ENCODE measurements around the gene TMEM45B.
"Not testable (repeated sequence)": the region's sequence is repeated elsewhere in the genome, so short reads cannot be mapped to it uniquely, and the experiment has no call there.

TMEM45B gene

GRCh38 chr11:129815596-129816461 lies at the start of gene TMEM45B:
Gene TMEM45B (plus strand): TSS chr11:129815848. CDS start chr11:129852483, 36,635 bp downstream.
- in situ Hi-C loops (cut with HindIII; ENCODE audit: low sequenced_read_pairs), result no loop called here

- in situ Hi-C loops (cut with HindIII; ENCODE audit: low sequenced_read_pairs), result no loop called here
Observed at GRCh38 chr11:129766898-129767604, 48.6 kb upstream of the TMEM45B start.

- in situ Hi-C loops (cut with HindIII; ENCODE audit: low sequenced_read_pairs), result no loop called here
Observed at GRCh38 chr11:129767827-129768226, 47.8 kb upstream of the TMEM45B start.

GRCh38 chr11:129768356-129768755 lies 47.3 kb upstream of the TMEM45B start:
- in situ Hi-C loops (cut with HindIII; ENCODE audit: low sequenced_read_pairs), result no loop called here

GRCh38 chr11:129769059-129769458 lies 46.6 kb upstream of the TMEM45B start:
- in situ Hi-C loops (cut with HindIII; ENCODE audit: low sequenced_read_pairs), result no loop called here

GRCh38 chr11:129770993-129771392 lies 44.7 kb upstream of the TMEM45B start:
- in situ Hi-C loops (cut with HindIII; ENCODE audit: low sequenced_read_pairs), result no loop called here

- in situ Hi-C loops (cut with HindIII; ENCODE audit: low sequenced_read_pairs), result not testable (repeated sequence)
Observed at GRCh38 chr11:129771456-129771855, 44.2 kb upstream of the TMEM45B start.

- in situ Hi-C loops (cut with HindIII; ENCODE audit: low sequenced_read_pairs), result no loop called here
Observed at GRCh38 chr11:129778877-129779276, 36.8 kb upstream of the TMEM45B start.

- in situ Hi-C loops (cut with HindIII; ENCODE audit: low sequenced_read_pairs), result no loop called here
Observed at GRCh38 chr11:129779342-129779741, 36.3 kb upstream of the TMEM45B start.

- in situ Hi-C loops (cut with HindIII; ENCODE audit: low sequenced_read_pairs), result no loop called here
Observed at GRCh38 chr11:129785383-129786111, 30.1 kb upstream of the TMEM45B start.

GRCh38 chr11:129786112-129786416 lies 29.6 kb upstream of the TMEM45B start:
- in situ Hi-C loops (cut with HindIII; ENCODE audit: low sequenced_read_pairs), result not testable (repeated sequence)

GRCh38 chr11:129787532-129788155 lies 28.0 kb upstream of the TMEM45B start:
- in situ Hi-C loops (cut with HindIII; ENCODE audit: low sequenced_read_pairs), result no loop called here

GRCh38 chr11:129788278-129788677 lies 27.4 kb upstream of the TMEM45B start:
- in situ Hi-C loops (cut with HindIII; ENCODE audit: low sequenced_read_pairs), result no loop called here

- in situ Hi-C loops (cut with HindIII; ENCODE audit: low sequenced_read_pairs), result no loop called here
Observed at GRCh38 chr11:129790106-129790505, 25.5 kb upstream of the TMEM45B start.

GRCh38 chr11:129791515-129791914 lies 24.1 kb upstream of the TMEM45B start:
- in situ Hi-C loops (cut with HindIII; ENCODE audit: low sequenced_read_pairs), result no loop called here

- in situ Hi-C loops (cut with HindIII; ENCODE audit: low sequenced_read_pairs), result no loop called here
Observed at GRCh38 chr11:129792663-129793062, 23.0 kb upstream of the TMEM45B start.

GRCh38 chr11:129795089-129795488 lies 20.6 kb upstream of the TMEM45B start:
- in situ Hi-C loops (cut with HindIII; ENCODE audit: low sequenced_read_pairs), result no loop called here

- in situ Hi-C loops (cut with HindIII; ENCODE audit: low sequenced_read_pairs), result no loop called here
Observed at GRCh38 chr11:129798212-129798611, 17.4 kb upstream of the TMEM45B start.

GRCh38 chr11:129800162-129800561 lies 15.5 kb upstream of the TMEM45B start:
- in situ Hi-C loops (cut with HindIII; ENCODE audit: low sequenced_read_pairs), result not testable (repeated sequence)

GRCh38 chr11:129800655-129801054 lies 15.0 kb upstream of the TMEM45B start:
- in situ Hi-C loops (cut with HindIII; ENCODE audit: low sequenced_read_pairs), result no loop called here

GRCh38 chr11:129803533-129803932 lies 12.1 kb upstream of the TMEM45B start:
- in situ Hi-C loops (cut with HindIII; ENCODE audit: low sequenced_read_pairs), result no loop called here
